HCT116 (cell line): ENCODE data around the gene TULP4. TPM values are rescaled to one million over a fixed set of nuclear protein-coding genes. Genes with fewer than 3 reads are reported as not detected.

ENCODE experiments used
- ATAC-seq: fragments of 200-7000 bp; cut with Tn5 transposase; 2 replicates; pipeline ENCODE4 v1.9.1; 2020; ENCODE audit warnings: mild to moderate bottlenecking, moderate library complexity
- BruUV-seq: library from RNA; stranded (reverse); fragments of 400-500 nt; replicated peaks from 2 replicates; lab custom pipeline; 2021; lab: Mats Ljungman, UMichigan
- CTCF ChIA-PET: fragments of 300-600 bp; sonication (Branson Sonifier 250); formaldehyde crosslinking; loops from one replicate; lab custom pipeline; 2021; ENCODE audit warnings: antibody characterized with exemption; lab: Charles Lee
- POLR2A ChIA-PET: fragments of 300-600, 350-600 bp; sonication (Branson Sonifier 250); formaldehyde crosslinking; loops from one replicate; lab custom pipeline; 2021; ENCODE audit warnings: antibody characterized with exemption; lab: Charles Lee
- RAD21 ChIA-PET, 2 experiments: fragments of 300-600 bp; sonication (Branson Sonifier 250); formaldehyde crosslinking; loops; one replicate each; lab custom pipeline; 2023; ENCODE audit warnings: low total read pairs in 2 of 2; ENCODE audit not compliant: uncharacterized antibody in 2 of 2, unreplicated experiment in 2 of 2, low non-redundant PET in 1 of 2; lab: Charles Lee
- DNase-seq: peaks from one replicate; pipeline ENCODE4 v3.0.0-alpha.2; 2010; ENCODE audit warnings: low read depth, low spot score
- H2AFZ ChIP-seq: fragments of 200-600 bp; shearing (Covaris generic), sonication (generic); 2 replicates; pipeline ENCODE4 v1.6.1; 2017; ENCODE audit warnings: low read depth, mixed run types, mixed read lengths, antibody characterized with exemption, low read length; ENCODE audit not compliant: poor library complexity, severe bottlenecking
- H3K27ac ChIP-seq: 2 replicates; pipeline ENCODE4 v1.5.1; 2012; ENCODE audit warnings: low read depth, low read length
- H3K27me3 ChIP-seq: fragments of 200-600 bp; sonication (generic); 2 replicates; pipeline ENCODE4 v1.6.1; 2016; ENCODE audit warnings: mixed run types, low read length, mixed read lengths; ENCODE audit not compliant: insufficient read depth
- H3K36me3 ChIP-seq, 2 experiments: fragments of 200-500 bp in 1 of 2; fragments of 200-600 bp in 1 of 2; sonication (Bioruptor generic) in 1 of 2; sonication (generic) in 1 of 2; 2 replicates each; pipeline versions ENCODE4 v1.5.1 to v1.6.1; 2014 to 2016; ENCODE audit warnings: low read length in 2 of 2, inconsistent platforms in 1 of 2, mixed read lengths in 1 of 2, mixed run types in 1 of 2; ENCODE audit not compliant: insufficient read depth in 2 of 2, control insufficient read depth in 1 of 2
- H3K4me1 ChIP-seq, 2 experiments: fragments of 200-600 bp in 1 of 2; sonication (generic) in 1 of 2; 2 replicates each; pipeline versions ENCODE4 v1.5.1 to v1.6.1; 2012 to 2017; ENCODE audit warnings: low read length in 2 of 2, inconsistent platforms in 1 of 2, mild to moderate bottlenecking in 1 of 2, mixed read lengths in 1 of 2, mixed run types in 1 of 2, moderate library complexity in 1 of 2; ENCODE audit not compliant: insufficient read depth in 2 of 2, control insufficient read depth in 1 of 2
- H3K4me2 ChIP-seq: fragments of 200-600 bp; sonication (generic); 2 replicates; pipeline ENCODE4 v1.6.1; 2017; ENCODE audit warnings: mixed run types, low read length, mixed read lengths
- H3K4me3 ChIP-seq, 2 experiments: fragments of 200-600 bp in 1 of 2; sonication (generic) in 1 of 2; replicated peaks in 1 of 2; 2 replicates each; pipeline ENCODE4 v1.5.1; 2011 to 2016; ENCODE audit warnings: low read length in 2 of 2, control low read depth in 1 of 2, low read depth in 1 of 2, mild to moderate bottlenecking in 1 of 2, mixed read lengths in 1 of 2, mixed run types in 1 of 2
- H3K79me2 ChIP-seq: fragments of 200-600 bp; sonication (generic); 2 replicates; pipeline ENCODE4 v1.6.1; 2017; ENCODE audit warnings: mild to moderate bottlenecking, mixed run types, low read length, moderate library complexity, mixed read lengths; ENCODE audit not compliant: insufficient read depth
- H3K9ac ChIP-seq: fragments of 200-600 bp; sonication (generic); 2 replicates; pipeline ENCODE4 v1.6.1; 2016; ENCODE audit warnings: low read length, mixed read lengths
- H3K9me2 ChIP-seq: fragments of 200-600 bp; sonication (generic), shearing (Covaris generic); 2 replicates; pipeline ENCODE4 v1.6.1; 2017; ENCODE audit warnings: mixed run types, mild to moderate bottlenecking, moderate library complexity; ENCODE audit not compliant: insufficient read depth
- H3K9me3 ChIP-seq, 2 experiments: fragments of 200-500 bp in 1 of 2; fragments of 200-600 bp in 1 of 2; sonication (Bioruptor generic) in 1 of 2; sonication (generic) in 1 of 2; 2 replicates each; pipeline ENCODE4 v1.6.1; 2014 to 2017; ENCODE audit warnings: low read length in 2 of 2, mixed read lengths in 2 of 2, inconsistent platforms in 1 of 2, low read depth in 1 of 2, mild to moderate bottlenecking in 1 of 2, mixed run types in 1 of 2, moderate library complexity in 1 of 2; ENCODE audit not compliant: control insufficient read depth in 1 of 2, insufficient read depth in 1 of 2
- H4K20me1 ChIP-seq: fragments of 200-600 bp; sonication (generic), shearing (Covaris generic); 2 replicates; pipeline ENCODE4 v1.6.1; 2017; ENCODE audit warnings: mixed run types, mild to moderate bottlenecking, moderate library complexity; ENCODE audit not compliant: insufficient read depth
- ATF3 ChIP-seq: IDR thresholded peaks from 2 replicates; pipeline ENCODE4 v1.6.1; 2012
- CBX3 ChIP-seq: IDR thresholded peaks from 2 replicates; pipeline ENCODE4 v1.6.1; 2012; ENCODE audit warnings: low read depth
- CEBPB ChIP-seq: IDR thresholded peaks from 2 replicates; pipeline ENCODE4 v1.6.1; 2012; ENCODE audit warnings: low read depth
- EGR1 ChIP-seq: IDR thresholded peaks from 2 replicates; pipeline ENCODE4 v1.6.1; 2012; ENCODE audit warnings: low read depth
- ELF1 ChIP-seq: IDR thresholded peaks from 2 replicates; pipeline ENCODE4 v1.6.1; 2012; ENCODE audit warnings: low read depth, borderline replicate concordance
- JUND ChIP-seq: IDR thresholded peaks from 2 replicates; pipeline ENCODE4 v1.6.1; 2012
- POLR2AphosphoS5 ChIP-seq: IDR thresholded peaks from 2 replicates; pipeline ENCODE4 v1.6.1; 2011; ENCODE audit warnings: mild to moderate bottlenecking, low read depth, low read length, moderate library complexity
- REST ChIP-seq: IDR thresholded peaks from 2 replicates; pipeline ENCODE4 v1.6.1; 2012; ENCODE audit warnings: low read depth
- SIN3A ChIP-seq: IDR thresholded peaks from 2 replicates; pipeline ENCODE4 v1.6.1; 2012; ENCODE audit warnings: low read depth
- SRF ChIP-seq: IDR thresholded peaks from 2 replicates; pipeline ENCODE4 v1.6.1; 2012; ENCODE audit warnings: low read depth
- TCF7L2 ChIP-seq: IDR thresholded peaks from 2 replicates; pipeline ENCODE4 v1.7.0; 2011; ENCODE audit warnings: borderline replicate concordance, inconsistent platforms; ENCODE audit not compliant: insufficient read depth, insufficient read length; ENCODE audit errors: extremely low read depth
- intact Hi-C: fragments of 100-400 bp; cut with micrococcal nuclease; formaldehyde crosslinking; loops from 2 replicates; pipeline ENCODE4 v1.10.0; 2022
- total RNA-seq: library from RNA; stranded (reverse); gene quantifications from one replicate; pipeline ENCODE4 v1.2.1, GENCODE V29; 2021; ENCODE audit not compliant: unreplicated experiment
- TF ChIP-seq, protein P1 (sequence below), 3 experiments: fragments of 200-600 bp in 1 of 3; sonication (generic) in 1 of 3; IDR thresholded peaks in 2 of 3; conservative IDR thresholded peaks in 1 of 3; 2 replicates each; pipeline ENCODE4 v1.5.1; 2012 to 2017; ENCODE audit warnings: low read depth in 2 of 3, low read length in 2 of 3, antibody characterized with exemption in 1 of 3, borderline replicate concordance in 1 of 3, control low read depth in 1 of 3, mild to moderate bottlenecking in 1 of 3, mixed read lengths in 1 of 3, mixed run types in 1 of 3, moderate library complexity in 1 of 3; ENCODE audit not compliant: insufficient read depth in 1 of 3

TULP4 gene
- total RNA-seq, 1 experiment from 2014 or later, result 70.8 TPM

DNA sequence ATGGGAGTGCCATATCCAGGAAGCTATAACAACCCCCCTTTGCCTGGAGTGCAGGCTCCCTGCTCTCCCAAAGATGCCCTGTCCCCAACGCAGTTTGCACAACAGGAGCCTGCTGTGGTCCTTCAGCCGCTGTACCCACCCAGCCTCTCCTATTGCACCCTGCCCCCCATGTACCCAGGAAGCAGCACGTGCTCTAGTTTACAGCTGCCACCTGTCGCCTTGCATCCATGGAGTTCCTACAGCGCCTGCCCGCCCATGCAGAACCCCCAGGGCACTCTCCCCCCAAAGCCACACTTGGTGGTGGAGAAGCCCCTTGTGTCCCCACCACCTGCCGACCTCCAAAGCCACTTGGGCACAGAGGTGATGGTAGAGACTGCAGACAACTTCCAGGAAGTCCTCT lies 191.0 kb downstream of the TULP4 start:
- TF ChIP-seq REST (no peak), JUND (no peak), POLR2AphosphoS5 (no peak), EGR1 (no peak), CEBPB (no peak), ATF3 (no peak), CBX3 (no peak), SRF (no peak), SIN3A (no peak), ELF1 (no peak), TCF7L2 (no peak)
- TF ChIP-seq, protein P1, sequence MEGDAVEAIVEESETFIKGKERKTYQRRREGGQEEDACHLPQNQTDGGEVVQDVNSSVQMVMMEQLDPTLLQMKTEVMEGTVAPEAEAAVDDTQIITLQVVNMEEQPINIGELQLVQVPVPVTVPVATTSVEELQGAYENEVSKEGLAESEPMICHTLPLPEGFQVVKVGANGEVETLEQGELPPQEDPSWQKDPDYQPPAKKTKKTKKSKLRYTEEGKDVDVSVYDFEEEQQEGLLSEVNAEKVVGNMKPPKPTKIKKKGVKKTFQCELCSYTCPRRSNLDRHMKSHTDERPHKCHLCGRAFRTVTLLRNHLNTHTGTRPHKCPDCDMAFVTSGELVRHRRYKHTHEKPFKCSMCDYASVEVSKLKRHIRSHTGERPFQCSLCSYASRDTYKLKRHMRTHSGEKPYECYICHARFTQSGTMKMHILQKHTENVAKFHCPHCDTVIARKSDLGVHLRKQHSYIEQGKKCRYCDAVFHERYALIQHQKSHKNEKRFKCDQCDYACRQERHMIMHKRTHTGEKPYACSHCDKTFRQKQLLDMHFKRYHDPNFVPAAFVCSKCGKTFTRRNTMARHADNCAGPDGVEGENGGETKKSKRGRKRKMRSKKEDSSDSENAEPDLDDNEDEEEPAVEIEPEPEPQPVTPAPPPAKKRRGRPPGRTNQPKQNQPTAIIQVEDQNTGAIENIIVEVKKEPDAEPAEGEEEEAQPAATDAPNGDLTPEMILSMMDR (IDR thresholded peaks at IDR 0.05 in 2 of 3, conservative IDR thresholded peaks at IDR 0.05 in 1 of 3; ENCODE audit: borderline replicate concordance in 1 of 3, insufficient read depth in 1 of 3, low read depth in 2 of 3, low read length in 2 of 3), result no peak
- TF ChIP-seq, all 23 proteins: peak for 0
- no peak overlapping the region for H3K4me2 ChIP-seq
- no peaks in the 10 kb centered on the region for H3K9me2 ChIP-seq
- no TSS peak for BruUV-seq
- no peak overlapping the region for H3K27ac ChIP-seq
- no peak overlapping the region for H3K9ac ChIP-seq
- CTCF ChIA-PET, result no interaction called here
- H2AFZ ChIP-seq, result no peak overlapping the region
- H3K4me3 ChIP-seq, result no peak overlapping the region
- no peak for DNase-seq
- no peak for ATAC-seq
- no peaks in the 10 kb centered on the region for H3K27me3 ChIP-seq
- RAD21 ChIA-PET, result no interaction called here
- no peaks in the 10 kb centered on the region for H4K20me1 ChIP-seq
- H3K36me3 ChIP-seq, result peaks cover 11 to 17% of the 10 kb centered on the region in 2 experiments; a peak in 3 of 4 replicates
- intact Hi-C loops, result no loop called here
- H3K9me3 ChIP-seq, result no peaks in the 10 kb centered on the region
- no peaks in the 10 kb centered on the region for H3K79me2 ChIP-seq
- POLR2A ChIA-PET, result no interaction called here
- H3K4me1 ChIP-seq, result no peaks in the 10 kb centered on the region
